Nephron progenitor cell (in vitro differentiated cells): Measurements from ENCODE around the gene CCDC92B.
"Not testable (repeated sequence)": the region's sequence is repeated elsewhere in the genome, so short reads cannot be mapped to it uniquely, and the experiment has no call there.

Source experiments
- DNase-seq: peaks from one replicate; pipeline ENCODE4 v3.0.0; 2021
- H3K27ac Mint-ChIP-seq: 2 replicates; pipeline ENCODE4 v1.8.0; 2021; ENCODE audit warnings: mild to moderate bottlenecking, moderate library complexity, mixed read lengths
- H3K27me3 Mint-ChIP-seq: 2 replicates; pipeline ENCODE4 v1.8.0; 2021; ENCODE audit warnings: mild to moderate bottlenecking, low read depth, mixed read lengths; ENCODE audit not compliant: poor library complexity
- H3K36me3 Mint-ChIP-seq: 2 replicates; pipeline ENCODE4 v1.8.0; 2021; ENCODE audit warnings: low read depth, mixed read lengths
- H3K4me1 Mint-ChIP-seq: 2 replicates; pipeline ENCODE4 v1.8.0; 2021; ENCODE audit warnings: mixed read lengths
- H3K4me3 Mint-ChIP-seq: 2 replicates; pipeline ENCODE4 v1.8.0; 2021; ENCODE audit warnings: mild to moderate bottlenecking, moderate library complexity, mixed read lengths
- H3K9me3 Mint-ChIP-seq: 2 replicates; pipeline ENCODE4 v1.8.0; 2021; ENCODE audit warnings: mild to moderate bottlenecking, moderate library complexity, mixed read lengths
- CTCF ChIP-seq: fragments of 200-600 bp; sonication (generic); IDR thresholded peaks from 2 replicates; pipeline ENCODE4 v1.5.0; 2021; ENCODE audit warnings: antibody characterized with exemption

Gene CCDC92B

GRCh38 chr17:2682176-2682938 lies 67.1 kb downstream of the CCDC92B start:
- Mint-ChIP-seq H3K36me3 (peaks cover 57% of the 10 kb centered on the region), H3K4me1 (peaks cover 33% of the 10 kb centered on the region), H3K9me3 (no peaks in the 10 kb centered on the region), H3K27me3 (no peaks in the 10 kb centered on the region), H3K4me3 (no peak overlapping the region), H3K27ac (peak overlapping the region; percentile 33)
- DNase-seq: no peak
- no peak for TF ChIP-seq CTCF

- Mint-ChIP-seq H3K27me3 (no peaks in the 10 kb centered on the region), H3K36me3 (peaks cover 64% of the 10 kb centered on the region), H3K9me3 (no peaks in the 10 kb centered on the region), H3K4me3 (no peak overlapping the region), H3K4me1 (peaks cover 33% of the 10 kb centered on the region), H3K27ac (no peak overlapping the region)
- TF ChIP-seq CTCF: no peak
- no peak for DNase-seq
Observed at GRCh38 chr17:2681650-2682049, 67.8 kb downstream of the CCDC92B start.

GRCh38 chr17:2680961-2681360 lies 68.5 kb downstream of the CCDC92B start:
- no peak overlapping the region for H3K4me3 Mint-ChIP-seq
- TF ChIP-seq CTCF: no peak
- H3K36me3 Mint-ChIP-seq: peaks cover 69% of the 10 kb centered on the region
- no peak for DNase-seq
- H3K4me1 Mint-ChIP-seq: peaks cover 33% of the 10 kb centered on the region
- no peak overlapping the region for H3K27ac Mint-ChIP-seq
- no peaks in the 10 kb centered on the region for H3K9me3 Mint-ChIP-seq
- no peaks in the 10 kb centered on the region for H3K27me3 Mint-ChIP-seq

GRCh38 chr17:2679247-2679646 lies 70.2 kb downstream of the CCDC92B start:
- Mint-ChIP-seq H3K4me1 (peaks cover 30% of the 10 kb centered on the region), H3K36me3 (peaks cover 80% of the 10 kb centered on the region)
- H3K9me3 Mint-ChIP-seq, H3K4me3 Mint-ChIP-seq, DNase-seq, H3K27ac Mint-ChIP-seq, H3K27me3 Mint-ChIP-seq: not testable (repeated sequence)
